Activated CD8-positive, alpha-beta memory T cell treated with anti-CD3 and anti-CD28 coated beads, Interleukin-2, amount 50 U/mL, for 24 hours (primary cell): ENCODE measurements around the gene GFPT1.
"Not testable (repeated sequence)": the region's sequence is repeated elsewhere in the genome, so short reads cannot be mapped to it uniquely, and the experiment has no call there.

ENCODE experiments used
- DNase-seq: peaks from one replicate; pipeline ENCODE4 v3.0.0-alpha.2; 2020; ENCODE audit errors: extremely low read depth

Gene GFPT1

DNA sequence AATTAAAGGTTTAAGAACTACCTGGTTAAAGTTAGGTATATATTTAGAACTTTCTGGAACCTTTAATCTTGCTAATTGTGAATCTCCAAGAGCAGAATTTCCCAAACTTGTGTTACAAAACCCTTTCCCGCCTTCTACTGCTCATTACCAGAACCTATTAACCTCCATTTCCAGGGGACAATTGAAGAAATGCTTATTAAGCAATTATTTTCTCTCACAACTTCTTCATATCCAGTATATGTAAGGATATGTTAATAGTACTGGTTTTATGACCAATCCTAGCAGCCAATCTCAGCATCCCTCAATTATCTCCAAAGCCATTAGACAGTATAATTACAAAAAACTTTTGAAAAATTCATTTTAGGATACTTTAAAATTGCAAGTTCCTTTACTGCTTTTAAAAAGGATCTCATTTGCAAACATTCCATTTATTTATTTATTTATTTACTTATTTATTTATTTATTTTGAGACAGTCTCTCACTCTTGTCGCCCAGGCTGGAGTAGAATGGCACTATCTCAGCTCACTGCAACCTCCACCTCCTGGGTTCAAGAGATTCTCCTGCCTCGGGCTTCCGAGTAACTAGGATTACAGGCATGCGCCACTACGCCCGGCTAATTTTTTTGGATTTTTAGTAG, 3.7 kb downstream of the GFPT1 start:
- no peak for DNase-seq

DNA sequence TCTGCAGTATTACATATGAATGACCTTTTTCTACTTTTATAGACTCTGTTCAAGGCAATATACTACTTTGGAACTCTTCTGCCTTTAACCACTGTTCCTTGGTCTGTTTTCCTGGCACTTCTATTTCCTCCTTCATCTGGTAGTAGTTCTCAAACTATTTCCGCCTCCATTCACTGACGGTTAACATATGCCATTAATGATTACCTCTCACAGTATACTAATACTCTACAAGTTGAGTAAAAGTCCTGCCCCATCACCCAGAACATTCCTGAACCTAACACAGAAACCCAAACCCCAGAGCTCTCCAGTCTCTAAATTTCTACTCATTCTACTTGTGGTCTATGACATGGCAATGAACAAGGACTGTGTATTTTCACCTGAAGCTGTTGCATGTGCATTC, 4.5 kb downstream of the GFPT1 start:
- no peak for DNase-seq

DNA sequence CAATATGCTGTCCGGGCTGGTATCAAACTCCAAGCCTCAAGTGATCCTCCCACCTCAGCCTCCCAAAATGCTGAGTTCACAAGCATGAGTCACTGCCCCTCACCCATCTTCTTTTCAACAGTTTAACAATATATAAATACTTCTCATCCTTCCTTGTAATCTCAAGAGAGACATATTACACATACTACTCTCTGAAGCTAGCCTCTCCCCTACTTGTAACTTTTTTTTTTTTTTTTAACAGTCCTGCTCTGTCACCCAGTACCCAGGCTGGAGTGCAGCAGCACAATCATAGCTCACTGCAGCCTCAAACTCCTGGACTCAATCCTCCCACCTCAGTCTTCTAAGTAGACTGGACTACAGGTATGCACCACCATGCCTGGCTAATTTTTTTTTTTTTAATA, 5.7 kb downstream of the GFPT1 start:
- DNase-seq, result no peak

DNA sequence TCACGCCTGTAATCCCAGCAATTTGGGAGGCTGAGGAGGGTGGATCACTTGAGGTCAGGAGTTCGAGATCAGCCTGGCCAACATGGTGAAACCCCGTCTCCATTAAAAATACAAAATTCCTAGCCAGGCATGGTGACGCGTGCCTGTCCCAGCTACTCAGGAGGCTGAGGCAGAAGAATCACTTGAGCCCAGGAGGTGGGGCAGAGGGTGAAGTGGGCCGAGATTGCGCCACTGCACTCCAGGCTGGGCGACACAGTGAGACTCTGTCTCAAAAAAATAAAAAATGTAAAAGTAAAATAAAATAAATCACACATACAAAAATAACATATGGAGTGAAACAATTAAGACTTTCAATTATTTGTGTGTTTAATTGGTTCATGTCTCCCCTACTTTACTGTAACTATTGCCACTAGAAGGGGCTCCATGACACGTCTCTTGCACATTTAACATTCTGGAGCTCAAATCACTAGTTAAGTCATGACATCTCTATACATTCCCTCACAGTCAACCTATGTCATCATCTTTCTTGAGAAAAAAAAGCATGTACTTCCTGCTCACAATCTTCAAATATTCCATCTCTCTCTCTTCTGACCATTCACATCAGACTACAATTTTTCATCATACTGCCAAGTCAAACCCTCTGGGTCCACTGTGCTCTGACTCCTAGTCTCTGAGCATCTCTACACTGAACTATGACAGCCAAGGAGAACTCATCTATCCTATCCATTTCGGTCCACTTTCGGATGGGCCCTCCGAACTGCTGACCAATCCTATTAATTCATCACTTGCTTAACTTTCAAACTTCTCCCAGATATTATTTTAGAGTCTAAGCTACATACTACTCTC, 6.7 kb downstream of the GFPT1 start:
- no peak for DNase-seq

DNA sequence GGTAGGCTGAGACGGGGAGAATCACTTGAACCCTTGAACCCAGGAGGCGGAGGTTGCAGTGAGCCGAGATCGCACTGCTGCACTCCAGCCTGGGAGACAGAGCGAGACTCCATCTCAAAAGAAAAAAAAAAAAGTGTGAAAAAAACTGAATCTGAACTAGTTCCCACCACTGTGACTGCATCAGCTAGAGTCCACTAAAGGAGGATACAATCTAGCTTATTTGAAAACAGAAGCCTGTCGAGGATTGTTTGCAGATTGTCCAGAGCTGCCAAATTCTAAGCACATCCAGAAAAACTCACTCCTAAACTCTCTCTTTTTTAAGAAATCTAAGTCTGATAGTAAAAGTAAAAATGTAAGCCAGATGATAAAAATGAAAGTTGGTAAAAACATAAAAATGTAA, 10.6 kb downstream of the GFPT1 start:
- DNase-seq, result no peak

DNA sequence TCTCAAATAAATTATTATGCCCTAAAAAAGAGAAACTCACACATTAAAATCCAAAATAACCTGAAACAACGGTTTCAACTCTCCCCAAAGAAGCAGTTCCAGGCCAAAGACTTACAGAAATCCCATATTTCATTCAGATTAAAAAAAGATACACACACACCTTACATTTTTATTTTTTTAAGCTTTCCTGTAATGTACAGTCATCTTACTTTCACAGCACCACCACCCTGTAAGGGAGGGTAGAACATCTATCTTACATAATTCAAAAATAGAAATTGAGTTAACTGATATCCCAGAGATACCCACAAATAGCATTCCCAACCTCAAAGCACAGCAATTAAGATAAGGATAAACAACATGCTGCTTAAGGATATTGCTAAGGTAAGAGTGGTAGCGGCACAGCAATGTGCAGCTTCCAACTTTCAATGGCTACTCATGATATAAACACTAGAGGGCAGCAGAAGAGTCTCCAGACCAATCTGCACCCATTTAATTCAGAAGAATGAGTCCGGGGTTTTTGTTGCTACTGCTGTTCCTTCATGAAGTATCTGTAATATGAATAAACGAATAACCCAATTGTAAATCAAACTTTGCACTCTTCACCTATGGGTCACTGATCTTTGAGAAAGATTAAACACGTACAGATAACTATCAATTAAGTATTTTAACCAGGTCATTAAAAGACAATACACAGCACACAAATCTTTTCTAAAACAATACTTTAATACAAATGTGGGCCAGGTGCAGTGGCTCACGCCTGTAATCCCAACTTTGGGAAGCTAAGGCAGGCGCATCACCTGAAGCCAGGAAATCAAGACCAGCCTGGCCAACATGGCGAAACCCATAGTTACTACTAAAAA, 11.3 kb downstream of the GFPT1 start:
- DNase-seq, result no peak

DNA sequence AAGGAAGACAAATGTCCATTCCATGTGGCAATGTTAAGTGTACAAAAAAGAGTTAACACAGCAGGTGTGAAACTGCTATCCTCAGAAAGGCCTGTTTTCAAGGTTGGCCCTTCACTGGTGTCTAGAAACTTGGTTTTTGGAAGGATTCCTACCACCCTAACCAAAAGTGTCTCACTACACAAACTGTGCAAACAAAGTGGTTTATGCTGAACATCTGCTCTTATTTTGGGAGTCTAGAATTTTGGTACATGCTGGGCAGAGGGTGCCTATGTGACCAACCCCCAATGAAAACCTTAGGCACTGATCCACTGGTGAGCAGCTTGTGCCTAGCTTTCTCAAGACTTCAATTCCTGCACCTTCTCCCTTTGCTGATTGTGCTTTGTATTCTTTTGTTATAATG, 14.3 kb downstream of the GFPT1 start:
- DNase-seq, result no peak

DNA sequence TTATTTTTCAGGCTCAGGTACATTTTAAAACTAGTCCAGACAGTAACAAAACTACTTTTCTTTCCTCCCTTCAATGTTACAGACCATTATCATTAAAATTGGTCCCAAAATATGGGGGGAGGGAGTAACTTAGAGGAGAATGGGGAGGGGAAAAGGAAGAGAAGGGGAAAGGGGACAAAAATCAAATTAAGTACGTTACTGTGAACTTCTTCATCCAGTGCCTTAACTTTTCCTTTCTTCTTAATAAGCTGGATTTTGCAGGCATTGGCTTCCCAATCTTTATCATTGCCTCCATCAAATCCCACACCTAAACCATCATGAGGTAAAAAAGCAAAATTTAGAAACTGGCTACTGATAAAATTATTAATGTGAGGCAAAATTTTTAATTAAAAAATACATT, 17.2 kb downstream of the GFPT1 start:
- no peak for DNase-seq

DNA sequence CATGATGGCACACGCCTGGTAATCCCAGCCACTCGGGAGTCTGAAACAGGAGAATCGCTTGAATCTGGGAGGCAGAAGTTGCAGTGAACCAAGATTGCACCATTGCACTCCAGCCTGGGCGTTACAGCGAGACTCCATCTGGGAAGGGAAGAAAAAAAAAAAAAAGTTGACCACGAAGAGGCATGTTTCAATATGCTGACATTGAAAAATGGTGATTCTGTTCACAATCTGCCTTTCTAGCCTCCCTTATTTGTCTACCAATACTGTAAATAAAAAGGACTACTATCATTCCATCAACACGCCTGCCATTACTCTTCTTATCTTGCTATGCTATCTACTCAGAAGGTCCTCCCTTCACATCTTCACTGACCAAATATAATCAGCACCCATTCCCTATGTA, 18.4 kb downstream of the GFPT1 start:
- DNase-seq, result no peak

DNA sequence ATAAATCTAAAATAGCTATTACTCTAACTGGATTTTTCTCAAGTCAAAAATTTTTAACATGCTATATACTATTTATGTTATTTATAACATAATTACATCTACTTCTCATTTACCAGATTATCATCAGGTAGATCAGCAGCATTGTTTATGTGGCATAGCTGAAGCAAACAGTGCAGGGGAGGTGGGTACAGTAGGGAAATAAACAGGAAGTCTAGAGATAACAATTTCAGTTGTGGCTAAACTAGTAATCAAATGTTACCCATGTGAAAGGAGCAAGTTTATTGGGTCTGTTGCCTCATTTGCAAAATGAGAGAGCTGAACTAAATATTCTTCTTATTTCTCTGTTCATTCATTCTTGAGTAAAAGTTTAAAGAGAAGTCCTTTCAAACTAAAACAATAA, 27.7 kb downstream of the GFPT1 start:
- no peak for DNase-seq

DNA sequence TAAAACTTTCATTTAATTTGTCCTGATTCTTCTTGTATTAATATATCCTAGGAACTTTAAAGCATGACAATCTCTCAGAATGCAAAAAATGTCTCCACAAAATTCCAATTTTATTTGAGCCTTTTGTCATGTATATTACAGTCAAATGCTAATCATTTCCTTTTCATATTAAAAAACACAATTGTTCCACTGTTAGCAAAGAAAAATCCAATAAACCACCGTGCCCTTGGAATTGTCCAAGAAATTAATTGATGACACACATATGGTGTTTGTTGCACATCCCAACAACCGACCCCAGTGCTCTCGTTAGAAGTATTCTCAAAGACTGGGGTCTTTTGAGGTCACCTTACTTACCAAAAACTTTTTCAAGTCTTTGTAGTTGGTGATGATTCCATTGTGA, 28.1 kb downstream of the GFPT1 start:
- no peak for DNase-seq

DNA sequence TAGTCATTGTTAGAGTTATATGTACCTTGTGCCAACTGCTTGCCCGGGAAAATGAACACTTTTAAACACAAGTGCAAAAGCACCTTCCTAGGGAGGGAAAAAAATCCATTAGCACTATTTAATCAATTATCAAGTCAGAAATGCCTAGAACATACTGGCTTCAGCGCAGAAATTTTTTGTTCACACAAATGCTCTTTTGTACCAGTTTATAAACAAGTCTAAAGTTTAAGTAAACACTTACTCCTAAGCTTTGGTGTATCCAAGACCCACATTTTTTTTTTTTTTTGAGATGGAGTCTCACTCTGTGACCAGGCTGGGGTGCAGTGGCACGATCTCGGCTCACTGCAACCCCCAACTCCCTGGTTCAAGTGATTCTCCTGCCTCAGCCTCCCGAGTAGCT, 30.6 kb downstream of the GFPT1 start:
- no peak for DNase-seq

DNA sequence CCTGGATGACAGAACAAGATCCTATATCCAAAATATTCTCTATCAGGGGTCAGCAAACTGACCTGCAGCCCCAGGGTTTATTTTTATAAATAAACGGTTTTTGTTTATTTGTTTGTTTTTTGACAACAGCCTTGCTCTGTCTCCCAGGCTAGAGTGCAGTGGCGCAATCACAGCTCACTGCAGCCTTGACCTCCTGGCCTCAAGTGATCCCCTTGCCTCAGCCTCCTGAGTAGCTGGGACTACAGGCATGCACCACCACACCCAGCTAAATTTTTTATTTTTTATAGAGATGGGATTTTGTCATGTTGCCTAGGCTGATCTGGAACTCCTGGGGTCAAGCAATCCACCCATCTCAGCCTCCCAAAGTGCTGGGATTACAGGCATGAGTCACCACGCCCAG, 32.1 kb downstream of the GFPT1 start:
- DNase-seq, result not testable (repeated sequence)

DNA sequence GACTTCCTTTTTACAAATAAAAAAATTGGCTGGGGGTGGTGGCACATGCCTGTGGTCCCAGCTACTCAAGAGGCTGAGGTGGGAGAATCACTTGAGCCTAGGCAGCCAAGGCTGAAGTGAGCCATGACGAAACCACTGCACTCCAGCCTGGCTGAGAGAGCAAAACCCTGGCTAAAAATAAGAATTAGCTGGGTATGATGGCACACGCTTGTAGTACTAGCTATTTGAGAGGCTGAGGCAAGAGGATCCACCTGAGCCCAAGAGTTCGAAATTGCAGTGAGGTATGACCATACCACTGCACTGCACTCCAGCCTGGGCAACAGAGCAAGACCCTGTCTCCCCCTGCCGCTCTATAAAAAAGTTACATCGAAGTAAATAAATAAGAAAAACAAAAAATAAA, 33.7 kb downstream of the GFPT1 start:
- DNase-seq, result no peak

DNA sequence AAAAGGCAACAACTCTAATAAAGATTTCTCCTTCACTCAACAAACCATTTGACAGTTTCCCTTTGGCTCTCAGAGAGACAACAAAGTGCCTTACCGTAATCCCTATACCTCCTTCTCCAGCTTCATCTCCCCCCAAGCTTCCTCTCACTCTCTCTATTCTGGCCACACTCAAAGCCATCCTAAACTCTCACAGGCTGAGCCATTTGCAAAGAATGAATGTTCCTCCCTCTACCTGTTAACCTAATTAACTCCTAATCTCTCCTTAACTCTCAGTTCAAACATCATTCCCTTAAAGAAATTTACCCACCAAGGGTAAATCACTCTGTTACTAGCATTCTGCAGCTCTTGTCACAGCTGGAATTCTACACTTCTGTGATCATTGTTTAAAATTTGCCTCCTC, 38.2 kb downstream of the GFPT1 start:
- no peak for DNase-seq

DNA sequence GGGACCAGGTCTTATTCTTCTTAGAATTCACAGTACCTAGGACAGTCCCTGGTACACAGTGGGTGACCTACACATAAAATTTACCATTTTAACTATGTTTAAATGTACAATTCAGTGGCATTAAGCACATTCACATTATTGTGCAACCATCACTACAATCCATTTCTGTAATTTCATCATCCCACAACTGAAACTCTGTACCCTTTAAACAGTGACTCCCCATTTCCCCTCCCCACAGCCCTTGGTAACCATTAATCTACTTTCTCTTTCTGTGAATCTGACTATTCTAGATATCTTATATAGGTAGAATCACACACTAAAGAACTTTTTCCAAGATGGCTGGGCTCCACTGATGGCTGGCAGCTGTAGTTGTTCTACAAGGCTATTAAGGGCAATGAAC, 41.6 kb downstream of the GFPT1 start:
- DNase-seq, result no peak

DNA sequence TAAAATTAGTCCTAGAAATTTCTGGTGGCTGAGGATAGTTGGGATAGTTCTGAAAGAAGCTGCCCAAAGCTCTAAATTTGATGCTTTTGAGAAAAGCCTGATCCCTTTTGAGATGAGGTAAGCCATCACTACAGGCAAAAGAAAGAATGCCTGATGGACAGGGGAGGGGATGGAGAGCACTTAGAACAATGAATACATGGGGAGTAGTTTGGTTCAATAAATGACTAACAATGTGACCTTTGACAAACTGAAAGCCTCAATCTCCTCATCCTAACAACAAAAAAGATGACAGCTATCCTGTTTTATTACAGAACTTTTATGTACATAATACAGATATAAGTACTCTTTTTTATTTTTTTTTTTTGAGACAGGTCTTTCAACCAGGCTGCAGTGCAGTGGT, 42.7 kb downstream of the GFPT1 start:
- no peak for DNase-seq

DNA sequence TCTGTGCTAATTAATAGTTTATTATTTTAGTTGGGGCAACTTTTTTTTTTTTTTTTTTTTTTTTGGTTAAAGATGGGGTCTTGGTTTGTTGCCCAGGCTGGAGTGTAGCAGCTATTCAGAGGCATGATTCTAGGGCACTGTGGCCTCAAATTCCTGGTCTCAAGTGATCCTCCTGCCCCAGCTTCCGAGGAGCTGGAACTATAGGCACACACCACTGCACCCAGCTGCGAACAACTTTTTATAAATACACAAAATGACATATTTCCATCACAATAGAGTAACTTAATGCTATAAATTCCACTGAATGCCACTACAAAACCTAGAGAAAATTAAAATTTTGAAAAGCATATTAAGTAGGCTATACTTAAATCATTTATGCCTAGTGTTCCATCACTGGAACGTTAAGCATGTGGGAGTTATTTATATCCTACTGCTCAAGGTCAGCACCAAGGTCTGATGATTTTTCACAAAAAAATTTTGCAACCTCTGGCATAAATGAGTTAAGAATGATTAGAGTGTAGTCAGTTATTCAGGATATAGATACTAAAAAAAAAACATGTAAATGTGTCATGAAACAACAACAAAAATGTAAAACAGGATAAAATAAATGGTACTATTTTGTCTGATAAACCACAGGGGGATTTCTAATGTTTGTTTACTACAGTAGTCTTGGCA, 46.8 kb downstream of the GFPT1 start:
- DNase-seq, result no peak

DNA sequence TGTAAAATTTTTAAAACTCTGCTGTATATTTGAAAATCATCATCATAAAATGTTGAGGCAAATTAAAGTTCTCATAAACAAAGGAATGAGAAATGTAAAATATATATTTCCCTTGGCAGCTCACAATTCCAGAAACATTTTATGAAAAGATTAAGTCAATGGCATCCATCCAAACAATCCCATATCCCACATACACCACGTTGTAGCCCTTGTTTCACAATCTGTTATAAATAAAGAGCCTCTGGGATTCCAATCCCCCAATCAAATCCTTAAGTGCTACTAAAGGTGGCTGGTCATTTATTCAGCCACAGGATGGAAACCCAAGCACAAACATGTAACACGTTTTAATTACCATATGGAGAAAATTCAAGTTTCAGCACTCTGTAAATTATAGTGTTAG, 51.7 kb downstream of the GFPT1 start:
- DNase-seq, result no peak

DNA sequence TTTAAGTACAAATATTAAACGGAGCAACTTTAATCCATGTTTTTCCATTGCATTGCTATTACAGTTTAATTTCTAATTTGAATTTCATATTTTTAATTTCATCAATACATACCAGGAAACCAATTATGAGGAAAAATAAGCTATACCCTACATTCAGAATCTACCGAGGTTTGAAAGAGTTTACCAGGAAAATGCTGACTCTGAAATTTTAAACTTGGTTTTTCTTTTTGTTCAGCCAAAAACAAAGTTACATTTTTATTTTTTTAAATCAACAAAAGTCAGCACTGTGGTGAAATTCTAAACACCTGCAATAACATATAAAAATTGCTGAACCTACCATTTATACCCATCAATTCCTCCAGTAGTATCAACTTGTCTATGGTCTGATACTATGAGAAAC, 53.7 kb downstream of the GFPT1 start:
- DNase-seq, result no peak

DNA sequence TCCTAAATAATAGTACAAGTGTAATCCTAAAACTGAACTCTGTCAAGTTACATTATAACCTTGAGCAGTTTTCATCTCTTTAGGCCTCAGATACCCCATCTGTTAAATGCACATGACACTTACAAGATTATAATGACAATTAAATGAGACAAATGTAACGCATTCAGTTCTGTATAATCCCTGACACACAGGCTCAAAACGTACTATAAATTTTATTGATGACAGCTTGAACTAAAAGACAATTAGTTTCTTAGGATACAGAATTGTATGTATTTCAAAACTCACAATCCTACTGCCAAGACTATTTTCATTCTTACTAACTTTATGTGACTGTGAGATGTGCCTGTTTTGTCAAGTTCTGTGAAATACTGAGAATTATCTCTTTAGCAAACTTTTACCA, 56.2 kb downstream of the GFPT1 start:
- no peak for DNase-seq

DNA sequence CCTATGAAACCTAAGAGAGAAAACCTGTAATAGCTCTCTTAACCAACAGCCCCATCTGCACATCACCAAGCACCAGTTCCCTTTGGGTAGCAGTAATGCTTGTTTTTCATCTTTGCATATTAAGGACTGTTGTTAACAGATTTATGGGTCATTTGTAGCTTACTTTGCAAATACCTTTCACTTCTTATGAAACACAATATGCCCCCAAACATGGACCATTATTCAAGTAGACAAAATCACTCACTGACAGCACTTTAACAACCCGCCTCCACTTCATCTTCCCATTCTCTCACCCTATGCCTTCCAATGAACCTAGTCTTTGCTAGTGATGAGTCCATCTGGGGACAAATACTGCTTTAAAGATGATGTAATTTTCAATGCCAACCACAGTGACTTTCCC, 64.4 kb downstream of the GFPT1 start:
- DNase-seq, result no peak
